HUES64 (cell line): Measurements from ENCODE around the gene MFNG.
"Not testable (repeated sequence)": the region's sequence is repeated elsewhere in the genome, so short reads cannot be mapped to it uniquely, and the experiment has no call there.

Source experiments
- H3K27ac ChIP-seq: 2 replicates; pipeline ENCODE4 v1.7.0; 2013; ENCODE audit warnings: low read depth, low read length, inconsistent platforms
- H3K27me3 ChIP-seq: 2 replicates; pipeline ENCODE4 v1.6.1; 2013; ENCODE audit warnings: mild to moderate bottlenecking, low read length; ENCODE audit not compliant: insufficient read depth
- H3K36me3 ChIP-seq: 2 replicates; pipeline ENCODE4 v1.6.1; 2013; ENCODE audit warnings: mild to moderate bottlenecking, low read length; ENCODE audit not compliant: insufficient read depth
- H3K4me1 ChIP-seq: 2 replicates; pipeline ENCODE4 v1.6.1; 2013; ENCODE audit warnings: mild to moderate bottlenecking, low read length, moderate library complexity; ENCODE audit not compliant: insufficient read depth
- H3K4me3 ChIP-seq: 2 replicates; pipeline ENCODE4 v1.5.1; 2013; ENCODE audit warnings: mild to moderate bottlenecking, low read length, moderate library complexity
- H3K9ac ChIP-seq: 2 replicates; pipeline ENCODE4 v1.6.1; 2013; ENCODE audit warnings: mild to moderate bottlenecking, low read depth, low read length
- H3K9me3 ChIP-seq: 2 replicates; pipeline ENCODE4 v1.6.1; 2013; ENCODE audit warnings: low read depth, low read length; ENCODE audit not compliant: insufficient read depth
- WGBS: fragments of 150-250, 120-280 bp; methylation state at CpG from one replicate; pipeline ENCODE4 v1.1.7; 2013; ENCODE audit warnings: missing lambda C conversion rate; 5-methylcytosine and 5-hydroxymethylcytosine counted together

The MFNG gene

GRCh38 chr22:37469416-37470086 is 16.6 kb downstream of the MFNG start:
- no peaks in the 10 kb centered on the region for H3K4me1 ChIP-seq
- 89% methylated on average over 8 of the region's 8 CpGs for WGBS
- H3K36me3 ChIP-seq, result no peaks in the 10 kb centered on the region
- no peak overlapping the region for H3K4me3 ChIP-seq
- no peaks in the 10 kb centered on the region for H3K9me3 ChIP-seq
- no peak overlapping the region for H3K9ac ChIP-seq
- H3K27me3 ChIP-seq, result no peaks in the 10 kb centered on the region
- no peak overlapping the region for H3K27ac ChIP-seq

GRCh38 chr22:37468201-37468695 is 17.9 kb downstream of the MFNG start:
- not testable (repeated sequence) for H3K9me3 ChIP-seq, H3K27me3 ChIP-seq, H3K36me3 ChIP-seq, H3K9ac ChIP-seq, H3K27ac ChIP-seq, H3K4me1 ChIP-seq, H3K4me3 ChIP-seq
- 93% methylated on average over 14 of the region's 14 CpGs for WGBS

GRCh38 chr22:37467391-37467955 is 18.7 kb downstream of the MFNG start:
- H3K4me1 ChIP-seq, result no peaks in the 10 kb centered on the region
- no peaks in the 10 kb centered on the region for H3K9me3 ChIP-seq
- H3K27ac ChIP-seq, result no peak overlapping the region
- no peak overlapping the region for H3K9ac ChIP-seq
- H3K4me3 ChIP-seq, result no peak overlapping the region
- WGBS, result 74% methylated on average over 14 of the region's 14 CpGs
- H3K36me3 ChIP-seq, result no peaks in the 10 kb centered on the region
- no peaks in the 10 kb centered on the region for H3K27me3 ChIP-seq

GRCh38 chr22:37464181-37464580 is 22.0 kb downstream of the MFNG start:
- whole genome bisulfite sequencing, result 78% methylated on average over 4 of the region's 4 CpGs
- Histone ChIP-seq H3K9ac (no peak overlapping the region), H3K4me1 (no peaks in the 10 kb centered on the region), H3K9me3 (no peaks in the 10 kb centered on the region), H3K36me3 (no peaks in the 10 kb centered on the region), H3K27me3 (no peaks in the 10 kb centered on the region), H3K4me3 (no peak overlapping the region), H3K27ac (no peak overlapping the region)

GRCh38 chr22:37462983-37463382 is 23.2 kb downstream of the MFNG start:
- WGBS, result 6% methylated on average over 4 of the region's 5 CpGs
- H3K4me3 ChIP-seq, result no peak overlapping the region
- H3K4me1 ChIP-seq, result no peaks in the 10 kb centered on the region

GRCh38 chr22:37462436-37462835 is 23.7 kb downstream of the MFNG start:
- H3K36me3 ChIP-seq, result no peaks in the 10 kb centered on the region
- no peaks in the 10 kb centered on the region for H3K27me3 ChIP-seq
- H3K9ac ChIP-seq, result no peak overlapping the region
- H3K4me3 ChIP-seq, result no peak overlapping the region
- no peaks in the 10 kb centered on the region for H3K4me1 ChIP-seq
- whole genome bisulfite sequencing, result 79% methylated on average over 5 of the region's 5 CpGs
- no peak overlapping the region for H3K27ac ChIP-seq
- H3K9me3 ChIP-seq, result no peaks in the 10 kb centered on the region

More at GRCh38 chr22:37462983-37463382, 23.2 kb downstream of the MFNG start:
- Histone ChIP-seq H3K27ac (no peak overlapping the region), H3K9ac (no peak overlapping the region), H3K27me3 (no peaks in the 10 kb centered on the region), H3K9me3 (no peaks in the 10 kb centered on the region), H3K36me3 (no peaks in the 10 kb centered on the region)

- Histone ChIP-seq H3K9me3 (no peaks in the 10 kb centered on the region), H3K27ac (no peak overlapping the region), H3K27me3 (no peaks in the 10 kb centered on the region), H3K4me1 (no peaks in the 10 kb centered on the region), H3K9ac (no peak overlapping the region), H3K36me3 (no peaks in the 10 kb centered on the region), H3K4me3 (no peak overlapping the region)
- 60% methylated on average over 6 of the region's 6 CpGs for WGBS
Observed at GRCh38 chr22:37461961-37462360, 24.2 kb downstream of the MFNG start.

GRCh38 chr22:37460684-37461083 is 25.5 kb downstream of the MFNG start:
- H3K9ac ChIP-seq, result no peak overlapping the region
- no peaks in the 10 kb centered on the region for H3K36me3 ChIP-seq
- 94% methylated on average over 3 of the region's 3 CpGs for WGBS
- H3K27ac ChIP-seq, result no peak overlapping the region
- no peaks in the 10 kb centered on the region for H3K27me3 ChIP-seq
- H3K9me3 ChIP-seq, result no peaks in the 10 kb centered on the region
- no peak overlapping the region for H3K4me3 ChIP-seq
- H3K4me1 ChIP-seq, result 0 out of 2 replicates have a peak, but pooled peaks cover 2% of the 10 kb centered on the region

GRCh38 chr22:37459206-37459605 is 27.0 kb downstream of the MFNG start:
- H3K9ac ChIP-seq, result no peak overlapping the region
- H3K4me1 ChIP-seq, result 0 out of 2 replicates have a peak, but pooled peaks cover 5% of the 10 kb centered on the region
- H3K27ac ChIP-seq, result no peak overlapping the region
- 84% methylated on average over 7 of the region's 9 CpGs for WGBS
- no peaks in the 10 kb centered on the region for H3K36me3 ChIP-seq
- H3K9me3 ChIP-seq, result no peaks in the 10 kb centered on the region
- no peaks in the 10 kb centered on the region for H3K27me3 ChIP-seq
- no peak overlapping the region for H3K4me3 ChIP-seq

- H3K4me3 ChIP-seq, result no peak overlapping the region
- H3K27ac ChIP-seq, result no peak overlapping the region
- H3K36me3 ChIP-seq, result no peaks in the 10 kb centered on the region
- 39% methylated on average over 4 of the region's 4 CpGs for WGBS
- no peak overlapping the region for H3K9ac ChIP-seq
- no peaks in the 10 kb centered on the region for H3K9me3 ChIP-seq
- no peaks in the 10 kb centered on the region for H3K27me3 ChIP-seq
- 0 out of 2 replicates have a peak, but pooled peaks cover 5% of the 10 kb centered on the region for H3K4me1 ChIP-seq
Observed at GRCh38 chr22:37457093-37457893, 28.9 kb downstream of the MFNG start.

- no peak overlapping the region for H3K9ac ChIP-seq
- H3K9me3 ChIP-seq, result no peaks in the 10 kb centered on the region
- H3K4me1 ChIP-seq, result 0 out of 2 replicates have a peak, but pooled peaks cover 5% of the 10 kb centered on the region
- 83% methylated on average over 17 of the region's 17 CpGs for WGBS
- H3K4me3 ChIP-seq, result no peak overlapping the region
- H3K27ac ChIP-seq, result no peak overlapping the region
- H3K27me3 ChIP-seq, result no peaks in the 10 kb centered on the region
- H3K36me3 ChIP-seq, result no peaks in the 10 kb centered on the region
Observed at GRCh38 chr22:37456346-37456745, 29.8 kb downstream of the MFNG start.
